Vagina (tissue), 2 donors: ENCODE results near the gene CLASP2. TPM values are rescaled to one million over a fixed set of nuclear protein-coding genes. Genes with fewer than 3 reads are reported as not detected.
A peak's percentile ranks its signal among the peaks of the same experiment; 100 is the strongest.

Source experiments
- DNase-seq, 2 donors: peaks; one replicate each; pipeline ENCODE4 v3.0.0-alpha.2; 2017; ENCODE audit errors: extremely low spot score in 2 of 2
- H3K27ac ChIP-seq: fragments of 200-600 bp; sonication (generic); one replicate; pipeline ENCODE4 v1.5.1; 2019
- H3K27me3 ChIP-seq: fragments of 200-600 bp; sonication (generic); one replicate; pipeline ENCODE4 v1.5.1; 2019
- H3K36me3 ChIP-seq, 2 donors: fragments of 200-600 bp; sonication (generic); one replicate each; pipeline ENCODE4 v1.5.1; 2017 to 2019
- H3K4me1 ChIP-seq: fragments of 200-600 bp; sonication (generic); one replicate; pipeline ENCODE4 v1.5.1; 2019
- H3K4me3 ChIP-seq, 2 donors: fragments of 200-600 bp; sonication (generic); 1 replicate in 1 of 2; 2 replicates in 1 of 2; pipeline ENCODE4 v1.5.1; 2016 to 2019
- H3K9me3 ChIP-seq: fragments of 200-600 bp; sonication (generic); one replicate; pipeline ENCODE4 v1.5.1; 2019
- POLR2A ChIP-seq, 2 donors: fragments of 450-650 bp; IDR thresholded peaks; one replicate each; pipeline ENCODE4 v1.6.1; 2017; ENCODE audit warnings: antibody characterized with exemption in 2 of 2, mild to moderate bottlenecking in 2 of 2, moderate library complexity in 2 of 2
- POLR2AphosphoS5 ChIP-seq, 2 donors: sonication (generic); formaldehyde crosslinking; IDR thresholded peaks; one replicate each; pipeline ENCODE4 v1.9.0; 2017; ENCODE audit warnings: antibody characterized with exemption in 2 of 2, mild to moderate bottlenecking in 2 of 2, low read depth in 1 of 2; ENCODE audit not compliant: insufficient read depth in 1 of 2
- intact Hi-C: fragments of 100-400 bp; cut with DNase I; formaldehyde crosslinking; loops from one replicate; pipeline ENCODE4 v1.15.1; 2023
- total RNA-seq: library from RNA; depleted of rRNA; stranded (reverse); fragments of >200 nt; gene quantifications from one replicate; pipeline ENCODE4 v1.2.3, GENCODE V29; 2016
- TF ChIP-seq, protein P1 (sequence below), 3 experiments: fragments of 450-650 bp in 2 of 3; fragments of 200-600 bp in 1 of 3; sonication (generic) in 1 of 3; IDR thresholded peaks; one replicate each; pipeline ENCODE4 v1.5.1; 2017 to 2019; ENCODE audit warnings: antibody characterized with exemption in 3 of 3, mild to moderate bottlenecking in 2 of 3, moderate library complexity in 2 of 3

CLASP2 gene
- total RNA-seq, 1 donor from 2014 or later: 69.5 TPM

DNA sequence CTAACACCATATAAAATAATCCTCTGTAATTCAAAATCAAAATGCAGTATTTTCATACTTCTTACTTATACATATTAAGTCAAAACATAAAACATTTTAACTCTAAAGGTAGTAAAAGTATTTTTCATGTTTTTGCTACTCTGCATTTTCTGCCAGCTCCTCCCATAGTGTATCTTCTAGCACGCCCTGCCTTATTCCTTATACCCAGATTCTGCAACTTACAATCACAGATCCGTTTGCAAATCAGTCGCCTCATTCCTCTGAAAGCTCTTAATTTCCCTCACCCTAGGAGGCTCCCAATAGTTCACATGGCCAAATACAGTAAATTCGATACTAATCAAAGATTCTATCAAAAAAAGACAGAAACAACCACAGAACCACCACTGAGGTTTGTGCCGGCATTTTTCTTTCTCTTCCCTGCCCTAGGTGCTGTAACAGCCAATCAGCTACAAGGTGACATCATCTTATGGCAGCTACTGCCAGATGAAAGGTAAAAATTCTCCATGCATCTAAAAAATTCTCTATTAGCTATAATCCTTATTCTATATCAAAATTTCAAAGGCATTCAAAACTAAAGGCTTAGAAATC lies 72.9 kb downstream of the CLASP2 start:
- intact Hi-C loops: no loop called here
- no peaks in the 10 kb centered on the region for H3K27me3 ChIP-seq
- no peak for DNase-seq
- no peaks in the 10 kb centered on the region for H3K9me3 ChIP-seq
- TF ChIP-seq POLR2AphosphoS5 (IDR thresholded peaks at IDR 0.05; ENCODE audit: insufficient read depth in 1 of 2, low read depth in 1 of 2) (no peak), POLR2A (IDR thresholded peaks at IDR 0.05) (no peak)
- TF ChIP-seq, protein P1, sequence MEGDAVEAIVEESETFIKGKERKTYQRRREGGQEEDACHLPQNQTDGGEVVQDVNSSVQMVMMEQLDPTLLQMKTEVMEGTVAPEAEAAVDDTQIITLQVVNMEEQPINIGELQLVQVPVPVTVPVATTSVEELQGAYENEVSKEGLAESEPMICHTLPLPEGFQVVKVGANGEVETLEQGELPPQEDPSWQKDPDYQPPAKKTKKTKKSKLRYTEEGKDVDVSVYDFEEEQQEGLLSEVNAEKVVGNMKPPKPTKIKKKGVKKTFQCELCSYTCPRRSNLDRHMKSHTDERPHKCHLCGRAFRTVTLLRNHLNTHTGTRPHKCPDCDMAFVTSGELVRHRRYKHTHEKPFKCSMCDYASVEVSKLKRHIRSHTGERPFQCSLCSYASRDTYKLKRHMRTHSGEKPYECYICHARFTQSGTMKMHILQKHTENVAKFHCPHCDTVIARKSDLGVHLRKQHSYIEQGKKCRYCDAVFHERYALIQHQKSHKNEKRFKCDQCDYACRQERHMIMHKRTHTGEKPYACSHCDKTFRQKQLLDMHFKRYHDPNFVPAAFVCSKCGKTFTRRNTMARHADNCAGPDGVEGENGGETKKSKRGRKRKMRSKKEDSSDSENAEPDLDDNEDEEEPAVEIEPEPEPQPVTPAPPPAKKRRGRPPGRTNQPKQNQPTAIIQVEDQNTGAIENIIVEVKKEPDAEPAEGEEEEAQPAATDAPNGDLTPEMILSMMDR (IDR thresholded peaks at IDR 0.05): no peak
- H3K27ac ChIP-seq: no peak overlapping the region
- no peaks in the 10 kb centered on the region for H3K4me1 ChIP-seq
- peak overlapping the region in 1 of 2 donors; percentile 21 for H3K4me3 ChIP-seq
- H3K36me3 ChIP-seq: no peaks in the 10 kb centered on the region

DNA sequence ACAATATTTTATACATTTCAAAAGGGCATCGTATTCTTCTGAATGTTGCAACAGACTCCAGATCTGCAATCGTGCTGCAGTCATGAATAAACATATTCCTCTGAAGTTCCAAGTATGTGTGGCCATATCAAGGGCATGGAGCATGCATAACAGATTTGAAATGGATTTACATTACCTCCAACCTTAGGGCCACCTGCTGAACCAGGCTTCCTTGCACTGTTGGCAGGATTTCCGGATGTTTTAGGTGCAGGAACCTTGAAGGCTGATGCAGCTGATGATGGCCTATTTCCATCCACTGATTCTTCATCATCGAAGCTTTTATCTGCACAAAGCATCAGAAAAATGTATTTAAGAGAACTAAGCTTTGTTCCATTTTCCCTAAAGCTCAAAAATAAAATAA lies 73.5 kb downstream of the CLASP2 start:
- no peak overlapping the region for H3K4me3 ChIP-seq
- TF ChIP-seq, protein P1 (IDR thresholded peaks at IDR 0.05): no peak
- no peak for TF ChIP-seq POLR2A (IDR thresholded peaks at IDR 0.05)
- TF ChIP-seq POLR2AphosphoS5 (IDR thresholded peaks at IDR 0.05; ENCODE audit: insufficient read depth in 1 of 2, low read depth in 1 of 2): no peak
- H3K27ac ChIP-seq: no peak overlapping the region
- DNase-seq: no peak
- no peaks in the 10 kb centered on the region for H3K27me3 ChIP-seq
- intact Hi-C loops: no loop called here
- no peaks in the 10 kb centered on the region for H3K4me1 ChIP-seq
- H3K9me3 ChIP-seq: no peaks in the 10 kb centered on the region
- no peaks in the 10 kb centered on the region for H3K36me3 ChIP-seq

DNA sequence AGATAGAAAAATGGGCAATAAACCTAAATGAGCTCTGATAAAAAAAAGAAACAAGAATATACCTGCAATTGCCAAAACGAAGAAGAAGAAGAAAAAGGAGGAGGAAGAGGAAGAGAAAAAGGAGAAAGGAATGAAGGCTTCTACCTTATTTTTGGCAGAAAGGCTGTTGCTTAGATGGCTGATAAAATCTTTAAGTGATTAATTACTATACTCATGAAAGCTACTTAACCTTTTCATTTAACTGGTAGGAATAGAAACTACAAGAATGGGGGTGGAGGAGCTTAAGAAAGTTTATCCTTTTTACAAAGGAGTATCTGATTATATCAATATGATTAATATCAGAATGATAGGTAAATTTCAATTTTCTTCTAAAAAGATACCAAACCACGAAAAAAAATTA lies 75.2 kb downstream of the CLASP2 start:
- Histone ChIP-seq H3K4me1 (no peaks in the 10 kb centered on the region), H3K27me3 (no peaks in the 10 kb centered on the region), H3K9me3 (no peaks in the 10 kb centered on the region), H3K36me3 (no peaks in the 10 kb centered on the region), H3K27ac (no peak overlapping the region), H3K4me3 (no peak overlapping the region)
- no peak for DNase-seq
- intact Hi-C loops: no loop called here
- TF ChIP-seq, protein P1 (IDR thresholded peaks at IDR 0.05): no peak
- no peak for TF ChIP-seq POLR2A (IDR thresholded peaks at IDR 0.05)
- no peak for TF ChIP-seq POLR2AphosphoS5 (IDR thresholded peaks at IDR 0.05; ENCODE audit: insufficient read depth in 1 of 2, low read depth in 1 of 2)

DNA sequence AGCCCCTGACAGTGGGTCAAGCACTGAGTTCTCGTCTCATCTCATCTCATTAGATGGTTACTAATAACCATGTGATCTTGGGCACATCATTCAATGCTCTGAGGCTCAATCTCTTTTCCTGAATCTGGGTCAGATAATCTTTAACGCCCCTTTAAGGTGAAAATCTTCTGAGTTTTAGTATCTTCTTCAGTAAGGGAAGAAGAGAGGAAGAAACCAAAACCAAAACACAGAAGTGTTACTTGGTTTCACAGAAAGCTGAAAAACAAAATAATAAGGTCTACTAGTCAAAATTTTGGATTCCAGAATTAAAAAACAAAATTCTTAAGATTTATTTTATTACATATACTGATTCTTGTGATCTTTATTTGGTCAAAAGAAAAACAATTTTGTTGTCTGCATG lies 78.2 kb downstream of the CLASP2 start:
- intact Hi-C loops: loop anchor here (5.0 kb wide), 1 partner anchor 147 kb away; no protein-coding TSS in a partner anchor
- H3K4me1 ChIP-seq: no peaks in the 10 kb centered on the region
- DNase-seq: no peak
- H3K27me3 ChIP-seq: no peaks in the 10 kb centered on the region
- H3K9me3 ChIP-seq: no peaks in the 10 kb centered on the region
- H3K4me3 ChIP-seq: no peak overlapping the region
- H3K36me3 ChIP-seq: peaks cover 0 to 2% of the 10 kb centered on the region in 2 donors
- H3K27ac ChIP-seq: no peak overlapping the region
- TF ChIP-seq POLR2AphosphoS5 (IDR thresholded peaks at IDR 0.05; ENCODE audit: insufficient read depth in 1 of 2, low read depth in 1 of 2) (no peak), POLR2A (IDR thresholded peaks at IDR 0.05) (no peak)
- TF ChIP-seq, protein P1 (IDR thresholded peaks at IDR 0.05): no peak

DNA sequence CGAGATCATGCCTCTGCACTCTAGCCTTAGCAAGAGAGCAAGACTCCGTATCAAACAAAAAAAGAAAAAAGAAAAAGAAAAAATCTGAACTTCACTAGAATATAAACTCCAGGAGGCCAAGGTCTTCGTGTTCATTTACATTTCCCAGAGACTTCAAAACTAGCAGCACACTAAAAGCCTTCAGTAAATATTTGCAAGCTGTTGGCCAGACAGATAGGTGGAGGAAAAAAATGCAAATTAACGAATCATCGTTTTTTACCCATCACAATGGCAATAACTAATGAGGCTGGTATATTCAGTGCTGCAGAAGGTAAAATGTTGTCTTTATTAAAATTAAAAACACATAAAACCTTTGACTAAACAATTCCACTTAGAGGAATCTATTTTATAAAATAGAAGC lies 80.6 kb downstream of the CLASP2 start:
- intact Hi-C loops: loop anchor here (5.0 kb wide), 1 partner anchor 150 kb away; no protein-coding TSS in a partner anchor

More for the DNA sequence above, 80.6 kb downstream of the CLASP2 start:
- Histone ChIP-seq H3K36me3 (peaks cover 0 to 5% of the 10 kb centered on the region in 2 donors), H3K4me3 (no peak overlapping the region), H3K27ac (no peak overlapping the region), H3K4me1 (no peaks in the 10 kb centered on the region), H3K9me3 (no peaks in the 10 kb centered on the region), H3K27me3 (no peaks in the 10 kb centered on the region)
- no peak for DNase-seq
- no peak for TF ChIP-seq POLR2A (IDR thresholded peaks at IDR 0.05)
- no peak for TF ChIP-seq POLR2AphosphoS5 (IDR thresholded peaks at IDR 0.05; ENCODE audit: insufficient read depth in 1 of 2, low read depth in 1 of 2)
- TF ChIP-seq, protein P1 (IDR thresholded peaks at IDR 0.05): no peak
